ENCODE measurements around the gene UNK. TPM values are rescaled to one million over a fixed set of nuclear protein-coding genes. Genes with fewer than 3 reads are reported as not detected.
"Not testable (repeated sequence)": the region's sequence is repeated elsewhere in the genome, so short reads cannot be mapped to it uniquely, and the experiment has no call there.

UNK gene
- total RNA-seq, 1 donor, result 30.2 TPM

DNA sequence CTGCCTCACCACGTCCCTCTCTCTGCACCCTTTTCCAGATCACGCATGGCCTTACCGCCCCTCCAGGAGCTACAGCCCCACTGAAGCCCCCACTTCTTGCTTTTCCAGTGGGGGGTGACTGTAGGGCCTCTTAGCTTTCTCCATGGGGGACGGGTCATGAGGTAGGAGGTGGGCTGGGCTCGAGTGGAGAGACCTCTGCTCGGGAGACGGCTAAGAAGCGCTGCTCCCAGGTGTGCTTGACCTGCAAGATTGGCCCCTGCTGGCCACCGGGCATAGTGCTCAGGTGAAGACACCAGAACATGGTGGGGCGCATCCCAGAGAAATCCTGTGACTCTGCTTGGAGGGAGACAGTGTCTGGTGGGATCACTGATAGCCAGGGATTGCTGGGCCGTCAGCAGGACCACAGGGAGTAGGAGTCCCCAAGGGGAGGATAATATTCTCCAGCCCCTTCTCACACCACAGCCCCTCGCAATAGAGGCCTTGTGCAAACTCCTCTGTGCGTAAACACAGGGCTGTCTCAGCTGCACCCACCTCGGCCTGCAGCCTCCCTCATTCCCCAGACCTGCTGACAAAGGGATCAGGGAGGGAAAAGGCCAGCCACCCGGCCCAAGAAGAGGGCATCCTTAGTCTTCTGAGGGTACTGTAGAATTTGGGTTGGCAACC lies 10.7 kb upstream of the UNK start:
- no peak for DNase-seq (ENCODE audit: low read depth)
- no peak overlapping the region for H3K4me3 ChIP-seq (ENCODE audit: low read depth, low read length)
- no peak for TF ChIP-seq CTCF (IDR thresholded peaks at IDR 0.05; ENCODE audit: insufficient read depth, low read length)

DNA sequence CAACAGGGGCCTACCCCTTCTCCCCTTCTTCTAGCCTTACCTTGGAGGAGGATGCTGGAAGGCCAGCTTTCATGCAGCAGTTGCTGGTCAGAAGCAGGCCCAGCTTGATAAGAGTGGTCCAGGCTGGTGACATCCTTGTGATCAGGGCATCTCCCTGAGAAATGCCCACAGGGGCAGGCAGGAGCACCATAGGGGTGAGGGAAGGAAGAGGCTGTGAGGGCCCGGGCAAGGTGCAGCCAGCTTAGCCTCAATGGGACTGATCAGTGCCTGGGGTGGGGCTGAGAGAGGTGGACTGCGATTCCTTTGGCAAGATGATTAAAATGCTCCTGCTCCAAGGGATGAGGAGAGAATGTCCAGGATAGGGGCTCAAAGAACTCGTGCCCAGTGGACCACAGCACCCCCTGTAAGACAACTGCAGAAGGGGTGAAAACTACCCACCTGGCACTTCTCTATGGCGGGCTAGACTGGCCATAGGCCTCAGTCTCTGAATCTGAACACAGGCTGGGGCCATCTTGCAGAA lies 10.1 kb upstream of the UNK start:
- H3K4me3 ChIP-seq (ENCODE audit: low read depth, low read length), result no peak overlapping the region
- TF ChIP-seq CTCF (IDR thresholded peaks at IDR 0.05; ENCODE audit: insufficient read depth, low read length), result no peak
- no peak for DNase-seq (ENCODE audit: low read depth)

DNA sequence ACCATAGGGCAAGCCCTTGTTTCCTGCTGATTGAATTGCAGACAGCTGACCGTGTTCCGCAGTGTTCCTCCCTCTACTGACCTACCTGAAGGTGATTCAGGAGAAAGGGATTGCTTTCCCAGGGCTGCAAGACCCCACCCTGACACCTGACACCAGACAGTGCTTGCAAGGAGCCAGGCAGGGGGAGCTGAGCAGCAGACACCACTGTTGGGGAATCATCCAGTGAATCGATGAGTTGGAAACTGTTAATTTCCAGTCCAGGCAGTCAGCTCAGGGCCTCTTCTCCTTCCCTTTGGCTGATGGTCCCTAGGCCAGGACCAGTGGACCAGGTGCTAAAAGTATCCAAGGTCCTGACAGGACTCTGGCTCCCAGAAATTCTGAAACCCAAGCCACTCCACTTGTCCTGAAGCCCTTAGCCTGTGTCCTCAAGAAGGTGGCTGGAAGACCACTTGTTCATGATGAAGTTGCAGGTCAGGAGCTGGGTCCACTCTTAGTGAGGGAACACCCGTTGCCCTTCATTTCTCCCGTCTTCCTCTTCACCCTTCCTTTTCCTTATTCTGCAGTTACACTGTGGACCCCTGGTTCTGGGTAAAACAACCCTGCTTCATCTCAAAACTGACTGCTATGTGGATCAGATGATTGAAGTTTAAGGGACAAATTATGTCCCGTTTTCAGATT lies 9.5 kb upstream of the UNK start:
- no peak for TF ChIP-seq CTCF (IDR thresholded peaks at IDR 0.05; ENCODE audit: insufficient read depth, low read length)
- H3K4me3 ChIP-seq (ENCODE audit: low read depth, low read length), result no peak overlapping the region
- DNase-seq (ENCODE audit: low read depth), result peak; percentile 45

DNA sequence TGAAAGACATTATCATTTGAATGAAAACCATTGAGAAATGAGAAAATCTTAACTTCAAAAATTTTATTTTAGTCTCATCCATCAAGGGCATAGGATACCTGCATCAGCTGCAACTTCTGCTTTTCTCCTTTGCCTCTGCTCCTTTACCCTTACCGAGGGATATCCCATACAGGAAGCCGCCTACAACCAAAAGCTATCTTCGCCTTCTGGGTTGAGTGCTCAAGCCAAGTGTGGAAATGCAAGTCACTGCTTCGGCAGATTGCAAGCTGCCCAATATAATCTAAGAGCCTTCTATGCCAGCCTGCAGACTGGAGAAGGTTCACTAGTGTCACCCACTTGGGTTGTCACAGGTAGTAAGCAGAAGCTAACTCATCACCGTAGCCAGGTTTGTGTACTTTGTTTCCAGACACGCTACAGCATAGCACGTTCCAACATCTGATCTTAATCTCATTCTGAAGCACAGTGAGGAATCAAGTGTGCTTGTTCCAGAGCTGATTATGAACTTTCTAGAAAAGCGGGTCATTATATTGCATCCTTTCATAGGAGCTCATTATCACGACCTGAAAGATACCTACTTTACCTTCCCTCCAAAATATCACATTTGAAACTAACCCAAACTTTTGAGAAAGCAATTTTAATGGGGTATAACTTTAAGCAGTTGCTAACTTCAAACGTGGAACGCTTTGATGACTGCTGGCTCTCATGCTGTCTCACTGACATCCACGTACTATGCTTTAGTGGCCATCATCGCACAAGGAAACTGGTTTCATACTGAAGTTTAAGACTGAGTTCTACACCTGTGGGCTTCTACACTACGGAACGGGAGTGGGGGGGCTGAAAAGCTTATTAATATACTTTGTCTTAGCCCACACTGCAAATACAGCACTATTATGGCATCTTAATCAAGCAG lies 8.0 kb upstream of the UNK start:
- peak; percentile 40 for DNase-seq (ENCODE audit: low read depth)
- H3K4me3 ChIP-seq (ENCODE audit: low read depth, low read length), result peak overlapping the region; percentile 93
- TF ChIP-seq CTCF (IDR thresholded peaks at IDR 0.05; ENCODE audit: insufficient read depth, low read length), result no peak

GRCh38 chr17:75777296-75777922 lies 7.2 kb upstream of the UNK start:
- no peak for TF ChIP-seq CTCF (IDR thresholded peaks at IDR 0.05; ENCODE audit: insufficient read depth, low read length)
- H3K4me3 ChIP-seq (ENCODE audit: low read depth, low read length), result peak overlapping the region; percentile 93
- peak; percentile 53 for DNase-seq (ENCODE audit: low read depth)

- peak overlapping the region; percentile 93 for H3K4me3 ChIP-seq (ENCODE audit: low read depth, low read length)
- not testable (repeated sequence) for DNase-seq (ENCODE audit: low read depth)
These were observed 6.3 kb upstream of the UNK start for GRCh38 chr17:75778066-75778860.

Data from fibroblast of the aortic adventitia (primary cell).